GM23248 (cell line): ENCODE results near the gene CYP26B1.

ENCODE experiments used
- EZH2 ChIP-seq: fragments of 200-600 bp; sonication (generic); IDR thresholded peaks from 2 replicates; pipeline ENCODE4 v1.6.1; 2018; ENCODE audit warnings: antibody characterized with exemption, mild to moderate bottlenecking; ENCODE audit not compliant: insufficient read depth, poor library complexity, severe bottlenecking
- EZH2phosphoT487 ChIP-seq: fragments of 200-600 bp; sonication (generic); IDR thresholded peaks from 2 replicates; pipeline ENCODE4 v1.6.1; 2018; ENCODE audit warnings: antibody characterized with exemption, moderate library complexity, mild to moderate bottlenecking, low read depth; ENCODE audit not compliant: insufficient read depth

DNA sequence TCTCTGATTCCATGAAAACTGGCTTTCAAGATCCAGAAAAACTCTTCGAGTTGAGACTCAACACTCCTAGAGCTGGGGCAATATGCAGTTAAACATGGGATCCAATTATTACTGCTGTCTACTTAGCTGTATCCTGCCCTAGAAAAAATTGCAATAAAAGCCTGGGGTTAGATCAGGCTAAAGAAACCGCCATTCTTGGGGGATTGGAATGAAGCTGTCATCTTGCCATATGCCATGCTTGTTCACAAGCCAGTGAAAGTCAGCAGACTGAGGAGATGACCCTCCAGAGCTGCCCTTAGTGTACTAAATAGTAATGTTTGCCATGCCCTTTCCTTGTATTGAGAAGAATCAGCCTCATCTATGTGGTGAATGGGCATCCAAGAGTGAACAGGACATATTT is 30.9 kb upstream of the CYP26B1 start:
- TF ChIP-seq EZH2phosphoT487 (no peak), EZH2 (no peak)
